H9 (cell line): ENCODE results near the gene COL4A1. TPM values are rescaled to one million over a fixed set of nuclear protein-coding genes. Genes with fewer than 3 reads are reported as not detected.

Experiments
- DNase-seq: peaks from one replicate; pipeline ENCODE4 v3.0.0-alpha.2; 2017
- H2AFZ ChIP-seq: one replicate; pipeline ENCODE4 v1.6.1; 2013; ENCODE audit warnings: mild to moderate bottlenecking, low read length, control low read depth, moderate library complexity
- H2AK5ac ChIP-seq: 2 replicates; pipeline ENCODE4 v1.6.1; 2013; ENCODE audit warnings: low read length, control low read depth, mixed read lengths; ENCODE audit not compliant: insufficient read length
- H2BK120ac ChIP-seq: one replicate; pipeline ENCODE4 v1.6.1; 2013; ENCODE audit warnings: low read depth, mild to moderate bottlenecking, low read length, control low read depth, inconsistent platforms; ENCODE audit not compliant: poor library complexity, severe bottlenecking
- H2BK12ac ChIP-seq: 2 replicates; pipeline ENCODE4 v1.6.1; 2013; ENCODE audit warnings: low read length, control low read depth, mixed read lengths, low read depth; ENCODE audit not compliant: insufficient read length
- H2BK15ac ChIP-seq: 2 replicates; pipeline ENCODE4 v1.6.1; 2013; ENCODE audit warnings: low read depth, low read length, control low read depth
- H2BK20ac ChIP-seq: one replicate; pipeline ENCODE4 v1.6.1; 2013; ENCODE audit warnings: low read depth, mild to moderate bottlenecking, low read length, control low read depth, inconsistent platforms; ENCODE audit not compliant: poor library complexity, severe bottlenecking
- H2BK5ac ChIP-seq: 2 replicates; pipeline ENCODE4 v1.6.1; 2013; ENCODE audit warnings: low read length, control low read depth, mixed read lengths; ENCODE audit not compliant: insufficient read length
- H3K14ac ChIP-seq: 2 replicates; pipeline ENCODE4 v1.6.1; 2013; ENCODE audit warnings: low read length, control low read depth; ENCODE audit not compliant: insufficient read depth
- H3K18ac ChIP-seq: 2 replicates; pipeline ENCODE4 v1.6.1; 2013; ENCODE audit warnings: low read depth, mild to moderate bottlenecking, mixed read lengths, low read length, control low read depth; ENCODE audit not compliant: insufficient read length
- H3K23ac ChIP-seq: 2 replicates; pipeline ENCODE4 v1.6.1; 2013; ENCODE audit warnings: low read length, control low read depth, mixed read lengths, low read depth; ENCODE audit not compliant: insufficient read length
- H3K23me2 ChIP-seq: 2 replicates; pipeline ENCODE4 v1.6.1; 2013; ENCODE audit warnings: low read depth, mild to moderate bottlenecking, mixed read lengths, low read length, control low read depth; ENCODE audit not compliant: insufficient read length, poor library complexity, severe bottlenecking
- H3K27ac ChIP-seq: 2 replicates; pipeline ENCODE4 v1.5.1; 2013; ENCODE audit warnings: low read length, control low read depth, mixed read lengths, low read depth; ENCODE audit not compliant: insufficient read length
- H3K27me3 ChIP-seq: 2 replicates; pipeline ENCODE4 v1.6.1; 2013; ENCODE audit warnings: low read length, control low read depth, inconsistent platforms; ENCODE audit not compliant: insufficient read depth
- H3K4ac ChIP-seq: 2 replicates; pipeline ENCODE4 v1.6.1; 2013; ENCODE audit warnings: low read depth, mild to moderate bottlenecking, control low read depth, inconsistent platforms, low read length, moderate library complexity
- H3K4me1 ChIP-seq: 2 replicates; pipeline ENCODE4 v1.6.1; 2013; ENCODE audit warnings: low read length, control low read depth, inconsistent platforms; ENCODE audit not compliant: insufficient read depth
- H3K4me2 ChIP-seq: 2 replicates; pipeline ENCODE4 v1.6.1; 2013; ENCODE audit warnings: low read length, control low read depth, mixed read lengths; ENCODE audit not compliant: insufficient read length, insufficient read depth
- H3K56ac ChIP-seq: 2 replicates; pipeline ENCODE4 v1.6.1; 2013; ENCODE audit warnings: low read depth, mild to moderate bottlenecking, mixed read lengths, low read length, control low read depth; ENCODE audit not compliant: insufficient read length
- H3K79me1 ChIP-seq: 2 replicates; pipeline ENCODE4 v1.6.1; 2013; ENCODE audit warnings: low read depth, mild to moderate bottlenecking, moderate library complexity, low read length, control low read depth, inconsistent platforms; ENCODE audit not compliant: insufficient read depth, poor library complexity, severe bottlenecking
- H3K79me2 ChIP-seq: 2 replicates; pipeline ENCODE4 v1.6.1; 2013; ENCODE audit warnings: low read length, control low read depth, inconsistent platforms; ENCODE audit not compliant: insufficient read depth
- H3K9ac ChIP-seq: 2 replicates; pipeline ENCODE4 v1.6.1; 2013; ENCODE audit warnings: low read length, control low read depth, mixed read lengths; ENCODE audit not compliant: insufficient read length; ENCODE audit errors: extremely low read depth
- H3K9me3 ChIP-seq: one replicate; pipeline ENCODE4 v1.6.1; 2013; ENCODE audit warnings: low read depth, low read length, inconsistent platforms; ENCODE audit not compliant: control insufficient read depth
- H3T11ph ChIP-seq: one replicate; pipeline ENCODE4 v1.6.1; 2013; ENCODE audit warnings: mild to moderate bottlenecking, low read length, control low read depth, inconsistent platforms
- H4K20me1 ChIP-seq: one replicate; pipeline ENCODE4 v1.6.1; 2013; ENCODE audit not compliant: control insufficient read depth, insufficient read length, insufficient read depth
- H4K5ac ChIP-seq: 2 replicates; pipeline ENCODE4 v1.6.1; 2013; ENCODE audit warnings: low read depth, mild to moderate bottlenecking, mixed read lengths, low read length, control low read depth; ENCODE audit not compliant: insufficient read length
- H4K8ac ChIP-seq: replicated peaks from 2 replicates; pipeline ENCODE4 v1.6.1; 2013; ENCODE audit warnings: low read length, control low read depth, mixed read lengths, low read depth; ENCODE audit not compliant: insufficient read length
- H4K91ac ChIP-seq: 2 replicates; pipeline ENCODE4 v1.6.1; 2013; ENCODE audit warnings: low read depth, mild to moderate bottlenecking, moderate library complexity, mixed read lengths, low read length, control low read depth; ENCODE audit not compliant: insufficient read length
- H3K27ac Mint-ChIP-seq, 3 experiments: 2 replicates in 2 of 3; 3 replicates in 1 of 3; pipeline ENCODE4 v1.8.0; 2020 to 2021; ENCODE audit warnings: mixed read lengths in 3 of 3, mild to moderate bottlenecking in 1 of 3, moderate library complexity in 1 of 3
- H3K27me3 Mint-ChIP-seq: 2 replicates; pipeline ENCODE4 v1.8.0; 2021; ENCODE audit warnings: low read depth, mild to moderate bottlenecking, moderate library complexity, mixed read lengths
- H3K36me3 Mint-ChIP-seq, 3 experiments: 2 replicates in 2 of 3; 3 replicates in 1 of 3; pipeline ENCODE4 v1.8.0; 2020 to 2021; ENCODE audit warnings: low read depth in 3 of 3, mixed read lengths in 3 of 3; ENCODE audit not compliant: insufficient read depth in 1 of 3
- H3K4me1 Mint-ChIP-seq, 2 experiments: 2 replicates each; pipeline ENCODE4 v1.8.0; 2020; ENCODE audit warnings: mixed read lengths in 2 of 2
- H3K4me3 Mint-ChIP-seq, 2 experiments: 2 replicates in 1 of 2; 3 replicates in 1 of 2; pipeline ENCODE4 v1.8.0; 2020 to 2021; ENCODE audit warnings: mild to moderate bottlenecking in 2 of 2, mixed read lengths in 2 of 2, moderate library complexity in 1 of 2
- H3K9me3 Mint-ChIP-seq, 2 experiments: 2 replicates in 1 of 2; 3 replicates in 1 of 2; pipeline ENCODE4 v1.8.0; 2020; ENCODE audit warnings: mild to moderate bottlenecking in 2 of 2, mixed read lengths in 2 of 2, moderate library complexity in 1 of 2
- CTCF ChIP-seq: fragments of 200-600 bp; sonication (generic); conservative IDR thresholded peaks from 3 replicates; pipeline ENCODE4 v1.8.0; 2021; ENCODE audit warnings: antibody characterized with exemption, mild to moderate bottlenecking
- WGBS: extraction: QIAGEN DNeasy Blood & Tissue Kit; methylation state at CpG from one replicate; pipeline ENCODE4 v1.1.7; 2013; ENCODE audit warnings: missing lambda C conversion rate, low lambda C conversion rate, mixed read lengths; ENCODE audit not compliant: insufficient read length; ENCODE audit errors: extremely low coverage; 5-methylcytosine and 5-hydroxymethylcytosine counted together
- total RNA-seq: library from RNA; stranded (reverse); gene quantifications from 2 replicates; pipeline ENCODE4 v1.2.1, GENCODE V29; 2021

Gene COL4A1
- total RNA-seq, 1 experiment from 2014 or later = 73.1 TPM

DNA sequence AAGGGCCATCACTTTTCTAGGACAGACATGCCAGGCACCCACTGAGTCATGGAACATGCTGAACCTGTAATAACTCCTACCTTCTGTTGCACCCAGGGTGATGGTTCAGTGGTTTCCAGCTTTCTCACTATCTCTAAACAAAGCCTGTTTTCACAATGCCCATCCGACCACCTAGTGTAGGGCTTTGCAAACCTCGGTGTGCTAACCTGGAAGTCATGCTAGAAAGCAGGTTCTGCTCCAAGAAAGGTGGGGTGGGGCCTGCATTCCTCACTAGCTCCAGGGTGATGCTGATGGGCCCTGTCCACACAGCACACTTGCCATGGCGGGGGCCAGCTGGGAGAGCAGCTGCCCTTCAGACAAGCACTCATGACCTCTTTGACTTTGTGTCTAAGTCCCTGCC lies 43.6 kb upstream of the COL4A1 start:
- no CpG with 5 or more reads among the region's 3 CpGs for WGBS
- Histone ChIP-seq H3K4me1 (peaks cover 4% of the 10 kb centered on the region), H2BK15ac (no peak overlapping the region), H3K56ac (no peak overlapping the region), H3K79me2 (no peaks in the 10 kb centered on the region), H2AFZ (no peak overlapping the region), H4K91ac (no peak overlapping the region), H3K14ac (no peak overlapping the region), H3K27me3 (no peaks in the 10 kb centered on the region), H2AK5ac (no peak overlapping the region), H2BK5ac (no peak overlapping the region), H3K23ac (no peak overlapping the region), H3K4ac (no peak overlapping the region), H3K27ac (no peak overlapping the region), H3K4me2 (no peak overlapping the region), H3K9ac (no peak overlapping the region), H4K20me1 (no peaks in the 10 kb centered on the region), H4K5ac (no peak overlapping the region), H2BK12ac (no peak overlapping the region), H3K18ac (no peak overlapping the region), H3K23me2 (no peaks in the 10 kb centered on the region), H4K8ac (no peak overlapping the region), H3T11ph (no peak overlapping the region), H2BK120ac (no peak overlapping the region), H3K79me1 (no peaks in the 10 kb centered on the region), H3K9me3 (no peaks in the 10 kb centered on the region), H2BK20ac (no peak overlapping the region)
- DNase-seq = no peak
- H3K36me3 Mint-ChIP-seq = no peaks in the 10 kb centered on the region; a peak in 2 of 7 replicates
- no peaks in the 10 kb centered on the region for H3K27me3 Mint-ChIP-seq
- H3K4me1 Mint-ChIP-seq = peaks cover 15 to 24% of the 10 kb centered on the region in 2 experiments
- TF ChIP-seq CTCF = no peak
- H3K4me3 Mint-ChIP-seq = no peak overlapping the region
- peak overlapping the region in 1 of 3 experiments; percentile 1; a peak in 1 of 7 replicates for H3K27ac Mint-ChIP-seq
- H3K9me3 Mint-ChIP-seq = no peaks in the 10 kb centered on the region; a peak in 1 of 5 replicates
